ENCODE data around the gene NSUN6.

The NSUN6 gene

GRCh38 chr10:18664841-18665478 is 13.6 kb upstream of the NSUN6 start:
- DNase-seq = no peak
- H3K4me3 ChIP-seq (ENCODE audit: low read depth in 1 of 2, low read length in 2 of 2) = no peak overlapping the region
- TF ChIP-seq EZH2 (IDR thresholded peaks at IDR 0.05; ENCODE audit: borderline replicate concordance, low read depth, low read length, severe bottlenecking) (no peak), CTCF (IDR thresholded peaks at IDR 0.05; ENCODE audit: borderline replicate concordance, extremely low read depth, low read length, poor library complexity, severe bottlenecking) (no peak)
- no peak overlapping the region for H2AFZ ChIP-seq (ENCODE audit: low read depth, low read length)
- H3K9me3 ChIP-seq (ENCODE audit: insufficient read depth, low read length, severe bottlenecking) = no peaks in the 10 kb centered on the region
- H3K79me2 ChIP-seq (ENCODE audit: insufficient read depth, low read length) = peaks cover 93% of the 10 kb centered on the region
- no peaks in the 10 kb centered on the region for H3K27me3 ChIP-seq (ENCODE audit: insufficient read depth, low read length, poor library complexity)
- H3K36me3 ChIP-seq (ENCODE audit: insufficient read depth, low read length) = peaks cover 38% of the 10 kb centered on the region
- peaks cover 24% of the 10 kb centered on the region for H3K4me1 ChIP-seq (ENCODE audit: insufficient read depth, low read length)
- H3K27ac ChIP-seq (ENCODE audit: low read length) = no peak overlapping the region
- H3K9ac ChIP-seq (ENCODE audit: low read depth, low read length) = no peak overlapping the region
- ATAC-seq (ENCODE audit: insufficient read depth, low read depth) = no peak
- peak overlapping the region; percentile 31; the same call in 1 of the 2 replicates for H3K4me2 ChIP-seq (ENCODE audit: insufficient read depth, low read length)
- H4K20me1 ChIP-seq (ENCODE audit: insufficient read depth, low read length) = peaks cover 59% of the 10 kb centered on the region

GRCh38 chr10:18660816-18661431 is 9.5 kb upstream of the NSUN6 start:
- Histone ChIP-seq H3K9me3 (ENCODE audit: insufficient read depth, low read length, severe bottlenecking) (no peaks in the 10 kb centered on the region), H3K9ac (ENCODE audit: low read depth, low read length) (peak overlapping the region; percentile 85), H3K27me3 (ENCODE audit: insufficient read depth, low read length, poor library complexity) (no peaks in the 10 kb centered on the region), H3K4me1 (ENCODE audit: insufficient read depth, low read length) (peaks cover 35% of the 10 kb centered on the region), H3K36me3 (ENCODE audit: insufficient read depth, low read length) (peaks cover 10% of the 10 kb centered on the region; the same call in 1 of the 2 replicates), H2AFZ (ENCODE audit: low read depth, low read length) (no peak overlapping the region), H3K27ac (ENCODE audit: low read length) (0 out of 2 replicates have a peak overlapping the region, but pooled peaks have one; percentile 25), H3K4me3 (ENCODE audit: low read depth in 1 of 2, low read length in 2 of 2) (peak overlapping the region; percentile 6 to 92; a peak in 3 of 4 replicates), H4K20me1 (ENCODE audit: insufficient read depth, low read length) (peaks cover 37% of the 10 kb centered on the region), H3K79me2 (ENCODE audit: insufficient read depth, low read length) (peaks cover 80% of the 10 kb centered on the region), H3K4me2 (ENCODE audit: insufficient read depth, low read length) (peak overlapping the region; percentile 81)
- DNase-seq (no peak), ATAC-seq (ENCODE audit: insufficient read depth, low read depth) (no peak)
- TF ChIP-seq EZH2 (IDR thresholded peaks at IDR 0.05; ENCODE audit: borderline replicate concordance, low read depth, low read length, severe bottlenecking) = no peak
- no peak for TF ChIP-seq CTCF (IDR thresholded peaks at IDR 0.05; ENCODE audit: borderline replicate concordance, extremely low read depth, low read length, poor library complexity, severe bottlenecking)

GRCh38 chr10:18659819-18660535 is 8.6 kb upstream of the NSUN6 start:
- no peaks in the 10 kb centered on the region for H3K27me3 ChIP-seq (ENCODE audit: insufficient read depth, low read length, poor library complexity)
- no peaks in the 10 kb centered on the region for H3K9me3 ChIP-seq (ENCODE audit: insufficient read depth, low read length, severe bottlenecking)
- H3K79me2 ChIP-seq (ENCODE audit: insufficient read depth, low read length) = peaks cover 71% of the 10 kb centered on the region
- H3K36me3 ChIP-seq (ENCODE audit: insufficient read depth, low read length) = peaks cover 4% of the 10 kb centered on the region; the same call in 1 of the 2 replicates
- H2AFZ ChIP-seq (ENCODE audit: low read depth, low read length) = peak overlapping the region; percentile 92
- ATAC-seq (ENCODE audit: insufficient read depth, low read depth) (peak; percentile 4; the same call in 2 of the 3 replicates), DNase-seq (no peak)
- TF ChIP-seq CTCF (IDR thresholded peaks at IDR 0.05; ENCODE audit: borderline replicate concordance, extremely low read depth, low read length, poor library complexity, severe bottlenecking) (no peak), EZH2 (IDR thresholded peaks at IDR 0.05; ENCODE audit: borderline replicate concordance, low read depth, low read length, severe bottlenecking) (no peak)
- H3K9ac ChIP-seq (ENCODE audit: low read depth, low read length) = peak overlapping the region; percentile 85
- peaks cover 35% of the 10 kb centered on the region for H3K4me1 ChIP-seq (ENCODE audit: insufficient read depth, low read length)
- peak overlapping the region; percentile 81 for H3K4me2 ChIP-seq (ENCODE audit: insufficient read depth, low read length)
- H3K27ac ChIP-seq (ENCODE audit: low read length) = peak overlapping the region; percentile 90
- peaks cover 28% of the 10 kb centered on the region for H4K20me1 ChIP-seq (ENCODE audit: insufficient read depth, low read length)
- peak overlapping the region; percentile 92 to 94 for H3K4me3 ChIP-seq (ENCODE audit: low read depth in 1 of 2, low read length in 2 of 2)

All from DND-41 (cell line).